NCI-H1092 treated with DMSO at 0.1 percent for 48 hours (cell line): Measurements from ENCODE around the gene HMGN1.

ENCODE experiments used
- DNase-seq: peaks from one replicate; lab custom pipeline; 2025; lab: John Stamatoyannopoulos, UW

Gene HMGN1

DNA sequence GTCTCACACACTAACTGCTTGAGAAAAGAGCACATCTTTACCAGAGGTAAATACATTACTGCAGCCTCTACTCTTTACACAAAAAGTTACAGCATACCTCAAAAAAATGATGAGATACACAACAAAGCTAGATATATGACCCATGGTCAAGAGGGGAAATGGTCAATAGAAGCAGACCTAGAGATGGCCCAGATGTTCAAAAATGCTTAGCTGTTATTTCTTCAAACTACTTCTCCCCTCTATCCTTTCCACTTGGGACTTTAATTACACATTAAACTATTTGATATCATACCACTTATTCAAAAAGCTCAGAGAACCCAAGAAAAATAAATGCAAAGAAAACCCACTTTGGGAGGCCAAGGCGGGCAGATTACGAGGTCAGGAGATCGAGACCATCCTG lies 48.3 kb downstream of the HMGN1 start:
- no peak for DNase-seq

GRCh38 chr21:39296891-39297290 lies 52.0 kb downstream of the HMGN1 start:
- DNase-seq: no peak
